T-helper 2 cell treated with Interferon-gamma antibody and Interleukin-4, amounts not matched to agents 100 ng/mL and 5 ng/mL, for 36 hours (primary cell): ENCODE measurements around the gene RBFOX2. TPM values are rescaled to one million over a fixed set of nuclear protein-coding genes. Genes with fewer than 3 reads are reported as not detected.

Experiments used
- intact Hi-C: fragments of 100-400 bp; cut with micrococcal nuclease; formaldehyde crosslinking; loops from one replicate; pipeline ENCODE4 v1.15.1; 2023
- total RNA-seq: library from RNA; stranded (reverse); gene quantifications from 2 replicates; pipeline ENCODE4 v1.2.3, GENCODE V29; 2022

Gene RBFOX2
- total RNA-seq, 1 donor from 2014 or later = 0.98 TPM

DNA sequence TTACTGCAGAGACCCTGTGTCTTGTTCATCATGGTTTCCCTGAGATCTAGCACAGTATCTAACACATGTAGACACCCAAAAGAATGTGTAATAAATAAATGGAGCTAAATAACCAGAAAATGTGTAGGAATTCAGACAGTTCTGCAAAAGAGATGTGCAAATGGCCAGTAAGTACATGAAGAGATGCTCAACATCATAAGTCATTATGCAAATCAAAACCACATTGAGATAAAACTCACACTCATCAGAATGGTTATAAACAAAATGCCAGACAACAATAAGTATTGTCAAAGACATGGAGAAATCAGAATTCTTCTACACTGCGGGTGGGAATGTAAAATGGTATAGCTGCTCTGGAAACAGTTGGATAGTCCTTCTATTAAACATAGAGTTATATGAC is 88.5 kb downstream of the RBFOX2 start:
- intact Hi-C loops = no loop called here

DNA sequence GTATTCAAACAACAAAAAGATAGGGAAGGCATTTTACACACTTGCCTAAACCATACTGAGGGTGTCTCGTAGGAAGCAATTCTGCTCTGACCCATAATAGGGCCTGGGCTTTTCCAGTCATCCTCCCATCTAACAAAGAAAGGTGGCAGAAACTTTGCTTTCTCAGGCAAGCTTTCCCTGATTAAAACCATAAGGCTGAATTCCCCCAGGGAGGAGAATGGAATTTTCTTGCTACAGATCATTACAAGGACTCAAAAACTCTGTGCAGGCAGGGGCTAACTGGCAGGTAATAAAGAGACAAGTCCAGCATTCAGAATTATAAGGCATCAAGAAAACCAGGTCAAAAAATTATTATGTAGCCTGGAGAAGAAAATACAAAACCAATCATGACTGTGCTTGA is 90.4 kb downstream of the RBFOX2 start:
- intact Hi-C loops = no loop called here

DNA sequence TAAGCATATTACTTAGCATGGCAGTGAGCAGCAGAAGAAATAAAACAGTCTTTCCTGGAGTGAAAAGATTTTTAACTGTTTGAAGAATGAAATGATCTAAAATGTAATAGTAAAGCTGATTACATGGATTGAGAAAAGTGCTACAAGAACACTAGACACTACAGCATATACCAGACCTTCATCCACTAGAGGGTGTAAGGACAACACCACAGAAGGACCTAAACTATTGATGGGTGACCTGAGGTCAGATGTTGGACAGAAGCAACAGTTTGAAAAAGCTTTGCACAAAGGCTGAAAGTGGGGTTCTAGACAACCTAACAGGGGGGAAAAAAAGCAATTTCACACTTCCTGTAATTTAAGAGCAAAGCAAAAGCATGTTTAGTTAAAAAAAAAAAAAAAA is 97.7 kb downstream of the RBFOX2 start:
- intact Hi-C loops = no loop called here

GRCh38 chr22:35928285-35928798 is 100.3 kb downstream of the RBFOX2 start:
- intact Hi-C loops = loop anchor here (10.0 kb wide), 1 partner anchor 196 kb away; no protein-coding TSS in a partner anchor

DNA sequence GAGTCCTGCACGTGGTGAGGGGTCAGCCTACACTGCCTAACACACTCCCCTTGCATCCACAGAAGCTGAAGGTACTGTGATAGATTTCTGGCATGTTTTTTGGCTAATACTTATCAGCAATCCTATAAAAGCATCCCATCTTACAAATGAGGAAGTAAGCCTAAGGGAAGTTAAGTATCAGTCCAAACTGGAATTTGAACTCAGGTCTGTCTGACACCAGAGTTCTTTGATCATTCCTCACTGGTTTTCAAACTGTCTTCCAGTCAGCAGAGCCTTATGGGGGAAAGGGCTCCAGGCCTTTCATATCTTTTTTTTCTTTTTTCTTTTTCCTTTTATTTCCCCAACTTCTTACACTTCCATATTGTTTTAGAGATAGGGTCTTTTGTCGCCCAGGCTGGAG is 105.6 kb downstream of the RBFOX2 start:
- intact Hi-C loops = loop anchor here (5.0 to 10.0 kb wide), 2 partner anchors 202 to 296 kb away; no protein-coding TSS in a partner anchor

DNA sequence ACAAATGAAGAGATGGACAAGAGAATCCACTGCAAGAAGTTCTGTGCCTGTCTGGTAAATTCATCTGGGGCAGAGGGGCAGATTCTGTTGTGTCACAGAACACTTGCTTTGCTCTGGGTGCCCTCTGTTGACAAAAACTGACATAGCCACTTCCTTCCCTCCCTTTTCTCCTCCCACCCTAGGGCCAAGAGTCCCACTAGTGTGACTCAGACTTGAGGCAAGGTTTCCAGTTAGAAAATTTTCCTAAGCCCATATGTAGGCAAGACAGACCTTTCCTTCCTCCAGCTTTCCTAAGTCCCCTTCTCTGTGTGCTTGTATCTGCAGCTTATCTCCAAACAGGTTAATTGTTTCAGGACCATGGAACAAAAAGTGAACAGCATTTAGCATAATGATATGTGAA is 106.8 kb downstream of the RBFOX2 start:
- intact Hi-C loops = loop anchor here (2.0 to 10.0 kb wide), 3 partner anchors 203 to 571 kb away; no protein-coding TSS in a partner anchor

DNA sequence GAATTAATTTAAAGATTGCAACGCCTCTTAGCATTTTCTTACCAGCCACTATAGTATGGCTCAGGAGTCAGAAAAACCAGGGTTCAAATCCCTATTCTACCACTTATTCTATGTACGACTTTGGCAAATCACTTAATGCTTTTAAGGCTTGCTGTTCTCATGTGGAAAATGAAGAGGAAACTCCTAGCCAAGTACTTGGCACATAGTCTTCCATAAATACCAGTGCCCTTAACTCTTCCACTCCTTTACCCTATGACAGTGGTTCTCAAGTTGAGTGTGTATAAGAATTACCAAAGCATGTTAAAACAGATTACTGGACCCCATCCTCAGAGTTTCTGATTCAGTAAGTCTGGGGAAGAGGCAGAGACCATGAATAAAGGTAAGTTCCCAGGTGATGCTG is 107.6 kb downstream of the RBFOX2 start:
- intact Hi-C loops = loop anchor here (2.0 to 10.0 kb wide), 3 partner anchors 204 to 570 kb away; no protein-coding TSS in a partner anchor

DNA sequence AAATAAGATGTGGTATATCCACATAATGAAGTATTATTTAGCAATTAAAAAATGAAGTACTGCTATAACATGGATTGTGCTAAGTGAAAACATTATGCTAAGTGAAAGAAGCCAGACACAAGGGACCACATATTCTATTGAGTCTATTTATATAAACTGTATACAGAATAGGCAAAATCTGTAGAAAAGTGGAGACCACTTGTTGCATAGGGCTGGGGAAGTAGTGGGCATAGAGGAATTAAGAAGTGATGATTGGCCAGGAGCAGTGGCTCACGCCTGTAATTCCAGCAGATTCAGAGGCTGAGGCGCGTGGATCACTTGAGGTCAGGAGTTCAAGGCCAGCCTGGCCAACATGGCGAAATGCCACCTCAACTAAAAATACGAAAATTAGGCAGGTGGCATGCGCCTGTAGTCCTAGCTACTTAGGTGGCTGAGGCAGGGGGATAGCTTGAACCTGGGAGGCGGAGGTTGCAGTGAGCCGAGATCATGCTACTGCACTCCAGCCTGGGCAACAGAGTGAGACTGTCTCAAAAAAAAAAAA is 109.6 kb downstream of the RBFOX2 start:
- intact Hi-C loops = no loop called here

DNA sequence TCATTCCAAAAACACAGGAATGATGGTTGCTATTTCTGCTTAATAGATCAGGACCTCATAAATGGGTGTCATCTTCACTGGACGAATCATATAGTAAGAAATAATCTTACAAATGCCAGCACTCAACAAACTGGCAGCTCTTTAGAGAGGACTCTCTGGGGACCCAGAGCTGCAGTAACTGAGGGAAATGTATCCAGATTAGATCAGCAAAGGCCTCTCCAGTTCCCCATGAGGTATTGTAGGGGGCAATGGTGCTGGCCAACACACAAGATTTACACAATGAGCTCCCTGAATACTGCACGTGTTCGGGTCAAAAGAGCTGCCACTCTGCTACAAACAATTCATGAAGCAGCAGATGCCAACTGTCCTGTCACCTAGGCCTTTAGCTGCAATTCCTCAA is 110.2 kb downstream of the RBFOX2 start:
- intact Hi-C loops = no loop called here

- intact Hi-C loops = no loop called here
These were observed 111.0 kb downstream of the RBFOX2 start for GRCh38 chr22:35917651-35918050.

- intact Hi-C loops = no loop called here
These were observed 113.1 kb downstream of the RBFOX2 start for GRCh38 chr22:35915477-35916013.

GRCh38 chr22:35914665-35915476 is 113.8 kb downstream of the RBFOX2 start:
- intact Hi-C loops = no loop called here

GRCh38 chr22:35914357-35914664 is 114.3 kb downstream of the RBFOX2 start:
- intact Hi-C loops = no loop called here

DNA sequence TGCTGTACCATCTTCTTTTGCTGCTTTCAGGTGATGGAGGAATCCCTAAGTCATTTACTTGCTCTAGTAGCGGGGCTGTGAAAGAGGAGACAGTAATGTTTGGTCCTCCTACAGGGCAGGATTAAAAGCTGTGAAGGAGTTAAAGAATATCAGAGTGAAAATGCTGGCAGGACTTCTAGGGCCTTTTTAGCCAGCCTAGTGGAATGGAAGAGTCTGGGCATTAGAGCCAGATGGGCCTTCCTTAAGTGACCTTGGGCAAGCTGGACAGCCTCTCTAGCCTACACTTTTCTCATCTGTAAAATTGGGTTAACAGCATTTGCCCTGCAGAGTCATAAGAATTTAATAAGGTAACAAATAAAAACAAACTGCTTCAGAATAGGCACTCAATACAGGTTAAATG is 114.7 kb downstream of the RBFOX2 start:
- intact Hi-C loops = no loop called here

GRCh38 chr22:35912658-35913057 is 116.0 kb downstream of the RBFOX2 start:
- intact Hi-C loops = no loop called here

GRCh38 chr22:35911877-35912276 is 116.7 kb downstream of the RBFOX2 start:
- intact Hi-C loops = no loop called here

GRCh38 chr22:35910926-35911325 is 117.7 kb downstream of the RBFOX2 start:
- intact Hi-C loops = no loop called here

DNA sequence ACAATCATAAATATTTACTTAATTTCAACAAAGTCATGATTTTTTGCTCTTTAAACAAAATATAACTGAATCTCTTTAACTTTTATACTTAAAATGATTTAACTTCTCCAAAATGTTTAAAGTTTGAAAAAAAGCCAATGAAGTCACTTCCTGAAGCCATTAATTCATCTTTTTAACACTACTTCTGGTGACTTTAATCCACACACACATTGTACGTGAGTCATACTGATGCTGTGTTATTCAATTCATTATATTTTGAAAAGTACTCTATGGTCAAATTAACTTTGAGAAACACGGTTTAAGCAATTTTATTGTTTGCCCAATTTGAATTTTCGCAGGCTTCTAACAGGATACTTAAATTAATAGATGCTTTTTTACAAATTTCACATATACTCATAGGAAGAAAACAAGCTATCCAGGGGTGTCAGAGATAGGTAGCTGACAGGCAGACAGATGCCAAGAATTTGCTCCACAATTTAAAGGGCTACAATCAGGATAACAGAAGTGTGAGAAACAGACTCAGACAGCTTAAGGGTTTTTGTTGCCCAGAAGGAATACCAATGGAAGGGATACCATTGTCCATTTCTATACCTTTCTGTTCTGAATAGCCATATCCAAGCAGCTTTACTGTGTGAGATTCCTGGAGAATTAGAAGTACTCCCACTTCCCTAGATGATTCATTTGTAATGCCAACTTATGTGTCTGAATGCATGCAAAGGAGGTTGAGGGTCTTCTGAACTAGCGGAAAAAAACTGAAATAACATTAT is 118.4 kb downstream of the RBFOX2 start:
- intact Hi-C loops = no loop called here

DNA sequence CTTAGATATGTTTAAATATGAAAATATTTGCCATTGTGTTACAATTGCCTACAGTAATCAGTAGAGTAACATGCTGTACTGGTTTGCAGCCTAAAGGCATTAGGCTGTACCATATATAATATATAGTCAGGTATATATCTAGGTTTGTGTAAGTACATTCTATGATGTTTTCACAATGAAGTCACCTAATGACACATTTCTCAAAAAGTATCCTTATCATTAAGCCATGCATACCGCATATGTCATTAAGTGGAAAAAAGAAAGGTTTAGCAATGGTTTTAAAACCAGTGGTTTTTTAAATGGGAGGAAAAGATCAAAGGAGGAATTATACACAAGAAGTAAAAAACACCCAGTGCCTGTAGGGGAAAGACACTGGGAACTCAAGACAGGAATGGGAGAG is 122.7 kb downstream of the RBFOX2 start:
- intact Hi-C loops = no loop called here

DNA sequence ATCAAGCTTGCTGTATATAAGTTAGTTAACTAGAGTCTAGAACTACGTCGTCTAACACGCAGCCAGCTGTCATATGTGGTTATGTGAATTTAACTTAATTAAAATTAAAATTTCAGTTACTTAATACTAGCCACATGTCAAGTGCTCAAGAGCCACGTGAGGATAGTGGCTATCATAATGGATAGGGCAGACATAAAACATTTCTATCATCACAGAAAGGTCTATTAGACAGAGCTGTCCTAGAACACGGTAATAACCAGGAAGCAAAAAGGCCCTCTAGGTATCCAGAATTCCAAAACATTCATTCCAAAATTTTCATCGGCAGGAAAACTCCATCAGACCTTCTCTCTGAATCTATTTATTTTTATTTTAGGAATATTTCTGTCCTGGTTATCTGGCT is 123.9 kb downstream of the RBFOX2 start:
- intact Hi-C loops = no loop called here

DNA sequence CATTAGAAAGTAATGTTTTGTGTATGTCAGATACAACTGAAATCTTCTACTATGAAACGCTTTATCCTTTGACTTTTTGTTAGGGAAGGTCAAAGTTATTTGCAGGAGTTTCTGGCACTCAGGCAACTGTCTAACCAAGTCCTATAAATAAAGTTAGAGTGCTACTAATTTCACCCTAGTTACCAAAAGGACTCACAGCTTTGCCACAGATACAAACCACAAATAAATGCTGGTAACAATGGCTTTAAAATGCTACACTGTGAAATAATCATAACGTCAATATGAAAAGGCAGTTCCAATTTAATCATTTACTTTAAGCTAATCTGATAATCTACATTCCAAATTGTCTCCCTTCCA is 124.3 kb downstream of the RBFOX2 start:
- intact Hi-C loops = no loop called here
